Measurements from ENCODE around the gene UBE2K. TPM values are rescaled to one million over a fixed set of nuclear protein-coding genes. Genes with fewer than 3 reads are reported as not detected.
"Not testable (repeated sequence)": the region's sequence is repeated elsewhere in the genome, so short reads cannot be mapped to it uniquely, and the experiment has no call there.

The UBE2K gene
- total RNA-seq, 3 donors from 2014 or later, result 82.0 to 89.0 (median 86.7) TPM

GRCh38 chr4:39785083-39785482, 87.1 kb downstream of the UBE2K start:
- Histone ChIP-seq H3K9me3 (no peaks in the 10 kb centered on the region), H3K36me3 (ENCODE audit: low read depth) (no peaks in the 10 kb centered on the region), H3K4me1 (ENCODE audit: low read depth) (peaks cover 9% of the 10 kb centered on the region), H3K4me3 (no peak overlapping the region)
- DNase-seq (no peak), ATAC-seq (no peak)
- TF ChIP-seq, protein P1, sequence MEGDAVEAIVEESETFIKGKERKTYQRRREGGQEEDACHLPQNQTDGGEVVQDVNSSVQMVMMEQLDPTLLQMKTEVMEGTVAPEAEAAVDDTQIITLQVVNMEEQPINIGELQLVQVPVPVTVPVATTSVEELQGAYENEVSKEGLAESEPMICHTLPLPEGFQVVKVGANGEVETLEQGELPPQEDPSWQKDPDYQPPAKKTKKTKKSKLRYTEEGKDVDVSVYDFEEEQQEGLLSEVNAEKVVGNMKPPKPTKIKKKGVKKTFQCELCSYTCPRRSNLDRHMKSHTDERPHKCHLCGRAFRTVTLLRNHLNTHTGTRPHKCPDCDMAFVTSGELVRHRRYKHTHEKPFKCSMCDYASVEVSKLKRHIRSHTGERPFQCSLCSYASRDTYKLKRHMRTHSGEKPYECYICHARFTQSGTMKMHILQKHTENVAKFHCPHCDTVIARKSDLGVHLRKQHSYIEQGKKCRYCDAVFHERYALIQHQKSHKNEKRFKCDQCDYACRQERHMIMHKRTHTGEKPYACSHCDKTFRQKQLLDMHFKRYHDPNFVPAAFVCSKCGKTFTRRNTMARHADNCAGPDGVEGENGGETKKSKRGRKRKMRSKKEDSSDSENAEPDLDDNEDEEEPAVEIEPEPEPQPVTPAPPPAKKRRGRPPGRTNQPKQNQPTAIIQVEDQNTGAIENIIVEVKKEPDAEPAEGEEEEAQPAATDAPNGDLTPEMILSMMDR (IDR thresholded peaks at IDR 0.05), result no peak
- intact Hi-C loops (cut with DNase I, micrococcal nuclease), result no loop called here

GRCh38 chr4:39786838-39787237, 88.9 kb downstream of the UBE2K start:
- Histone ChIP-seq H3K4me3 (no peak overlapping the region), H3K9me3 (no peaks in the 10 kb centered on the region), H3K36me3 (ENCODE audit: low read depth) (no peaks in the 10 kb centered on the region), H3K4me1 (ENCODE audit: low read depth) (no peaks in the 10 kb centered on the region)
- TF ChIP-seq, protein P1 (IDR thresholded peaks at IDR 0.05), result no peak
- DNase-seq (no peak), ATAC-seq (no peak)
- intact Hi-C loops (cut with DNase I, micrococcal nuclease), result no loop called here

GRCh38 chr4:39792128-39792527, 94.2 kb downstream of the UBE2K start:
- H3K9me3 ChIP-seq, result no peaks in the 10 kb centered on the region
- H3K4me1 ChIP-seq (ENCODE audit: low read depth), result no peaks in the 10 kb centered on the region
- TF ChIP-seq, protein P1 (IDR thresholded peaks at IDR 0.05), result no peak
- ATAC-seq (no peak), DNase-seq (no peak)
- no peaks in the 10 kb centered on the region for H3K36me3 ChIP-seq (ENCODE audit: low read depth)
- intact Hi-C loops (cut with DNase I, micrococcal nuclease), result no loop called here
- H3K4me3 ChIP-seq, result no peak overlapping the region

- Histone ChIP-seq H3K36me3 (ENCODE audit: low read depth) (no peaks in the 10 kb centered on the region), H3K9me3 (no peaks in the 10 kb centered on the region), H3K4me1 (ENCODE audit: low read depth) (no peaks in the 10 kb centered on the region), H3K4me3 (no peak overlapping the region)
- ATAC-seq (no peak), DNase-seq (no peak)
- TF ChIP-seq, protein P1 (IDR thresholded peaks at IDR 0.05), result no peak
- intact Hi-C loops (cut with DNase I, micrococcal nuclease), result no loop called here
Observed at GRCh38 chr4:39792529-39792928, 94.6 kb downstream of the UBE2K start.

DNA sequence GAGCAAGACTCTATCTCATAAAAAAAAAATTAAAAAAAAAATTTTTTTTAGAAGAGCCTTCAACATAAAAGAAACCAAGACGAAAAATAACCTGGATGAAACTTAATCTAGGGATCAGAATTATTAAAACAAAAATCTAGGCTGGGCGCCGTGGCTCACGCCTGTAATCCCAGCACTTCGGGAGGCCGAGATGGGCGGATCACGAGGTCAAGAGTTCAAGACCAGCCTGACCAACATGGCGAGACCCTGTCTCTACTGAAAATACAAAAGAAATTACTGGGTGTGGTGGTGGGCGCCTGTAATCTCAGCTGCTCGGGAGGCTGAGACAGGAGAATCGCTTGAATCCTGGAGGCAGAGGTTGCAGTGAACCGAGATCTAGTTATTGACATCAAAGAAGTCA, 95.0 kb downstream of the UBE2K start:
- intact Hi-C loops (cut with DNase I, micrococcal nuclease); DNase-seq; ATAC-seq: not testable (repeated sequence)

GRCh38 chr4:39802005-39802404, 104.1 kb downstream of the UBE2K start:
- Histone ChIP-seq H3K4me3 (no peak overlapping the region), H3K36me3 (ENCODE audit: low read depth) (no peaks in the 10 kb centered on the region), H3K4me1 (ENCODE audit: low read depth) (no peaks in the 10 kb centered on the region), H3K9me3 (no peaks in the 10 kb centered on the region)
- no peak for ATAC-seq
- intact Hi-C loops (cut with DNase I, micrococcal nuclease), result no loop called here
- TF ChIP-seq, protein P1 (IDR thresholded peaks at IDR 0.05), result no peak
- DNase-seq, result no peak

More for the DNA sequence above, 95.0 kb downstream of the UBE2K start:
- not testable (repeated sequence) for H3K4me1 ChIP-seq (ENCODE audit: low read depth); H3K4me3 ChIP-seq; H3K36me3 ChIP-seq (ENCODE audit: low read depth); H3K9me3 ChIP-seq

Data from mucosa of descending colon (tissue), 3 donors.